ENCODE data around the gene TCF7L2.

TCF7L2 gene

GRCh38 chr10:113027574-113028455, 77.8 kb downstream of the TCF7L2 start:
- no peak overlapping the region for H3K4me3 Mint-ChIP-seq
- peaks cover 16% of the 10 kb centered on the region for H3K4me1 Mint-ChIP-seq
- no peak for ATAC-seq
- H3K9me3 Mint-ChIP-seq = no peaks in the 10 kb centered on the region
- no peak for DNase-seq
- H3K27ac Mint-ChIP-seq = no peak overlapping the region
- peaks cover 31% of the 10 kb centered on the region for H3K27me3 Mint-ChIP-seq

GRCh38 chr10:113028456-113029440, 78.7 kb downstream of the TCF7L2 start:
- Mint-ChIP-seq H3K27ac (no peak overlapping the region), H3K27me3 (peaks cover 31% of the 10 kb centered on the region), H3K4me3 (no peak overlapping the region), H3K9me3 (no peaks in the 10 kb centered on the region), H3K4me1 (peaks cover 16% of the 10 kb centered on the region)
- no peak for DNase-seq
- ATAC-seq = no peak

GRCh38 chr10:113030453-113030852, 80.4 kb downstream of the TCF7L2 start:
- H3K4me1 Mint-ChIP-seq = peaks cover 16% of the 10 kb centered on the region
- no peak overlapping the region for H3K4me3 Mint-ChIP-seq
- no peak for DNase-seq
- H3K9me3 Mint-ChIP-seq = no peaks in the 10 kb centered on the region
- ATAC-seq = no peak
- H3K27me3 Mint-ChIP-seq = peaks cover 31% of the 10 kb centered on the region
- H3K27ac Mint-ChIP-seq = no peak overlapping the region

GRCh38 chr10:113031147-113031546, 81.1 kb downstream of the TCF7L2 start:
- Mint-ChIP-seq H3K27me3 (peaks cover 30% of the 10 kb centered on the region), H3K9me3 (no peaks in the 10 kb centered on the region), H3K4me1 (peaks cover 16% of the 10 kb centered on the region), H3K27ac (no peak overlapping the region), H3K4me3 (no peak overlapping the region)
- ATAC-seq (no peak), DNase-seq (no peak)

GRCh38 chr10:113033991-113034390, 83.9 kb downstream of the TCF7L2 start:
- Mint-ChIP-seq H3K27me3 (peaks cover 2% of the 10 kb centered on the region), H3K9me3 (no peaks in the 10 kb centered on the region), H3K4me3 (no peak overlapping the region), H3K4me1 (no peaks in the 10 kb centered on the region), H3K27ac (no peak overlapping the region)
- DNase-seq (no peak), ATAC-seq (no peak)

GRCh38 chr10:113035732-113036312, 85.8 kb downstream of the TCF7L2 start:
- Mint-ChIP-seq H3K4me3 (no peak overlapping the region), H3K27ac (no peak overlapping the region), H3K27me3 (no peaks in the 10 kb centered on the region), H3K4me1 (no peaks in the 10 kb centered on the region), H3K9me3 (no peaks in the 10 kb centered on the region)
- DNase-seq (no peak), ATAC-seq (no peak)

GRCh38 chr10:113036619-113037018, 86.6 kb downstream of the TCF7L2 start:
- ATAC-seq (no peak), DNase-seq (no peak)
- no peaks in the 10 kb centered on the region for H3K27me3 Mint-ChIP-seq
- H3K4me3 Mint-ChIP-seq = no peak overlapping the region
- H3K9me3 Mint-ChIP-seq = no peaks in the 10 kb centered on the region
- H3K4me1 Mint-ChIP-seq = no peaks in the 10 kb centered on the region
- H3K27ac Mint-ChIP-seq = no peak overlapping the region

- ATAC-seq (no peak), DNase-seq (no peak)
- Mint-ChIP-seq H3K9me3 (no peaks in the 10 kb centered on the region), H3K4me3 (no peak overlapping the region), H3K27ac (no peak overlapping the region), H3K27me3 (no peaks in the 10 kb centered on the region), H3K4me1 (no peaks in the 10 kb centered on the region)
These were observed 87.2 kb downstream of the TCF7L2 start for GRCh38 chr10:113037218-113037617.

GRCh38 chr10:113038183-113038582, 88.1 kb downstream of the TCF7L2 start:
- no peak overlapping the region for H3K27ac Mint-ChIP-seq
- no peak overlapping the region for H3K4me3 Mint-ChIP-seq
- ATAC-seq (no peak), DNase-seq (no peak)
- no peaks in the 10 kb centered on the region for H3K9me3 Mint-ChIP-seq
- no peaks in the 10 kb centered on the region for H3K27me3 Mint-ChIP-seq
- no peaks in the 10 kb centered on the region for H3K4me1 Mint-ChIP-seq

- DNase-seq (no peak), ATAC-seq (no peak)
- no peaks in the 10 kb centered on the region for H3K27me3 Mint-ChIP-seq
- H3K4me1 Mint-ChIP-seq = no peaks in the 10 kb centered on the region
- no peak overlapping the region for H3K4me3 Mint-ChIP-seq
- no peaks in the 10 kb centered on the region for H3K9me3 Mint-ChIP-seq
- H3K27ac Mint-ChIP-seq = no peak overlapping the region
These were observed 88.9 kb downstream of the TCF7L2 start for GRCh38 chr10:113038985-113039384.

- DNase-seq = no peak
These were observed 91.3 kb downstream of the TCF7L2 start for GRCh38 chr10:113041324-113041723.

GRCh38 chr10:113041841-113042750, 92.0 kb downstream of the TCF7L2 start:
- no peak for DNase-seq
- H3K27ac Mint-ChIP-seq = peak overlapping the region in 1 of 2 donors; percentile 72
- no peak for ATAC-seq
- H3K4me3 Mint-ChIP-seq = no peak overlapping the region
- no peaks in the 10 kb centered on the region for H3K9me3 Mint-ChIP-seq
- no peaks in the 10 kb centered on the region for H3K4me1 Mint-ChIP-seq
- H3K27me3 Mint-ChIP-seq = peaks cover 12% of the 10 kb centered on the region

More at GRCh38 chr10:113041324-113041723, 91.3 kb downstream of the TCF7L2 start:
- H3K27ac Mint-ChIP-seq = no peak overlapping the region
- no peaks in the 10 kb centered on the region for H3K4me1 Mint-ChIP-seq
- H3K4me3 Mint-ChIP-seq = no peak overlapping the region
- H3K27me3 Mint-ChIP-seq = peaks cover 12% of the 10 kb centered on the region
- no peaks in the 10 kb centered on the region for H3K9me3 Mint-ChIP-seq
- ATAC-seq = no peak

GRCh38 chr10:113042868-113043267, 92.8 kb downstream of the TCF7L2 start:
- Mint-ChIP-seq H3K9me3 (no peaks in the 10 kb centered on the region), H3K27me3 (peaks cover 12% of the 10 kb centered on the region), H3K4me1 (no peaks in the 10 kb centered on the region), H3K4me3 (no peak overlapping the region), H3K27ac (no peak overlapping the region)
- ATAC-seq = no peak
- DNase-seq = no peak

GRCh38 chr10:113044016-113044755, 94.1 kb downstream of the TCF7L2 start:
- Mint-ChIP-seq H3K27me3 (peaks cover 12% of the 10 kb centered on the region), H3K4me1 (no peaks in the 10 kb centered on the region), H3K9me3 (no peaks in the 10 kb centered on the region), H3K4me3 (no peak overlapping the region), H3K27ac (peak overlapping the region in 1 of 2 donors; percentile 75)
- ATAC-seq = no peak
- DNase-seq = no peak
